ENCODE results near the gene CYP1B1. TPM values are rescaled to one million over a fixed set of nuclear protein-coding genes. Genes with fewer than 3 reads are reported as not detected.
"Not testable (repeated sequence)": the region's sequence is repeated elsewhere in the genome, so short reads cannot be mapped to it uniquely, and the experiment has no call there.

The CYP1B1 gene
- total and polyA plus RNA-seq, 2 experiments from 2014 or later = 56.0 to 116 TPM

GRCh38 chr2:38115216-38116032 lies 39.5 kb upstream of the CYP1B1 start:
- no peaks in the 10 kb centered on the region for H3K27me3 ChIP-seq (replicated peaks; ENCODE audit: insufficient read depth)
- WGBS, 2 experiments (ENCODE audit: low coverage in 1 of 2, low lambda C conversion rate in 2 of 2, missing lambda C conversion rate in 2 of 2) = 19% methylated on average over 8 of the region's 8 CpGs
- no peak overlapping the region for H3K4me3 ChIP-seq
- DNase-seq = peak; percentile 71
- H3F3A ChIP-seq (ENCODE audit: insufficient read depth) = no peaks in the 10 kb centered on the region
- H3K27ac ChIP-seq = peak overlapping the region; percentile 44
- peaks cover 30% of the 10 kb centered on the region for H3K4me1 ChIP-seq (ENCODE audit: insufficient read depth)
- no peaks in the 10 kb centered on the region for H3K36me3 ChIP-seq (ENCODE audit: low read depth)
- TF ChIP-seq EZH2 (IDR thresholded peaks at IDR 0.05; ENCODE audit: insufficient read depth, poor library complexity, severe bottlenecking) (no peak), EZH2phosphoT487 (IDR thresholded peaks at IDR 0.05; ENCODE audit: insufficient read depth, low read depth) (no peak)
- H3K9me2 ChIP-seq (ENCODE audit: insufficient read depth) = no peaks in the 10 kb centered on the region
- H3K4me2 ChIP-seq (ENCODE audit: unreplicated experiment) = no peak overlapping the region
- H2AFZ ChIP-seq = no peak overlapping the region
- H4K20me1 ChIP-seq (ENCODE audit: insufficient read depth) = no peaks in the 10 kb centered on the region
- H3K9ac ChIP-seq = peak overlapping the region; percentile 24; the same call in 1 of the 2 replicates
- H3K9me3 ChIP-seq (ENCODE audit: low read depth) = no peaks in the 10 kb centered on the region
- in situ Hi-C loops (cut with MboI) = no loop called here
- no peaks in the 10 kb centered on the region for H3K79me2 ChIP-seq (ENCODE audit: insufficient read depth)

- Histone ChIP-seq H3K9ac (no peak overlapping the region), H3K27ac (no peak overlapping the region), H3K4me2 (ENCODE audit: unreplicated experiment) (no peak overlapping the region), H2AFZ (no peak overlapping the region), H3K27me3 (replicated peaks; ENCODE audit: insufficient read depth) (no peaks in the 10 kb centered on the region), H3F3A (ENCODE audit: insufficient read depth) (peaks cover 5% of the 10 kb centered on the region; the same call in 1 of the 2 replicates), H3K4me3 (no peak overlapping the region), H4K20me1 (ENCODE audit: insufficient read depth) (no peaks in the 10 kb centered on the region), H3K4me1 (ENCODE audit: insufficient read depth) (peaks cover 35% of the 10 kb centered on the region), H3K79me2 (ENCODE audit: insufficient read depth) (no peaks in the 10 kb centered on the region), H3K9me2 (ENCODE audit: insufficient read depth) (no peaks in the 10 kb centered on the region), H3K36me3 (ENCODE audit: low read depth) (no peaks in the 10 kb centered on the region), H3K9me3 (ENCODE audit: low read depth) (no peaks in the 10 kb centered on the region)
- TF ChIP-seq EZH2phosphoT487 (IDR thresholded peaks at IDR 0.05; ENCODE audit: insufficient read depth, low read depth) (no peak), EZH2 (IDR thresholded peaks at IDR 0.05; ENCODE audit: insufficient read depth, poor library complexity, severe bottlenecking) (no peak)
- WGBS, 2 experiments (ENCODE audit: low coverage in 1 of 2, low lambda C conversion rate in 2 of 2, missing lambda C conversion rate in 2 of 2) = 88 to 93% methylated on average over 4 of the region's 4 CpGs
- DNase-seq = peak; percentile 39
- in situ Hi-C loops (cut with MboI) = no loop called here
These were observed 38.2 kb upstream of the CYP1B1 start for GRCh38 chr2:38113981-38114708.

DNA sequence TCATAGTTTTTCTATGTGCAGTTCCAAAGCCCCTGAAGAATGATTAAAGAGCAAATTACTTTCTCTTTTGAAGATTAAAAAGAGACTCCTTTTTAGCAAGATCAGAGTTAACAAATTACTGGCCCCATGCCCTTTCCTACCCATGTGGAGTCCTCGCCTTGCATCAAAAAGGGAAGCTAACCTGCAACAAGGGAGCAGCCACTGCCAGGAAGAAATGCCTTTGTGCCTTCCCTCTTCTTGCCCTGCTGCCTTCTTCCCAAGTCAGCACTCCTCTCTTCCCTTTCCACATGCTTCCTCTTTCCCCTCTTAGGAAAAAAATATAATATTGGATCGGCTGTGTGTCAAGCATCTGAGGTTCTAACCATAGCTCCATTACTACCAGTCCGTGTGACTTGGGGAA lies 37.1 kb upstream of the CYP1B1 start:
- no peak overlapping the region for H3K27ac ChIP-seq
- in situ Hi-C loops (cut with MboI) = no loop called here
- H3K27me3 ChIP-seq (replicated peaks; ENCODE audit: insufficient read depth) = no peaks in the 10 kb centered on the region
- no peak overlapping the region for H2AFZ ChIP-seq
- WGBS, 2 experiments (ENCODE audit: low coverage in 1 of 2, low lambda C conversion rate in 2 of 2, missing lambda C conversion rate in 2 of 2) = 89 to 91% methylated on average over 3 of the region's 3 CpGs
- no peak overlapping the region for H3K4me2 ChIP-seq (ENCODE audit: unreplicated experiment)
- no peaks in the 10 kb centered on the region for H3K9me3 ChIP-seq (ENCODE audit: low read depth)
- H4K20me1 ChIP-seq (ENCODE audit: insufficient read depth) = no peaks in the 10 kb centered on the region
- H3K36me3 ChIP-seq (ENCODE audit: low read depth) = no peaks in the 10 kb centered on the region
- no peak for DNase-seq
- H3K4me1 ChIP-seq (ENCODE audit: insufficient read depth) = peaks cover 37% of the 10 kb centered on the region
- TF ChIP-seq EZH2 (IDR thresholded peaks at IDR 0.05; ENCODE audit: insufficient read depth, poor library complexity, severe bottlenecking) = no peak
- TF ChIP-seq EZH2phosphoT487 (IDR thresholded peaks at IDR 0.05; ENCODE audit: insufficient read depth, low read depth) = no peak
- H3F3A ChIP-seq (ENCODE audit: insufficient read depth) = peaks cover 5% of the 10 kb centered on the region; the same call in 1 of the 2 replicates
- H3K9me2 ChIP-seq (ENCODE audit: insufficient read depth) = no peaks in the 10 kb centered on the region
- no peak overlapping the region for H3K9ac ChIP-seq
- no peaks in the 10 kb centered on the region for H3K79me2 ChIP-seq (ENCODE audit: insufficient read depth)
- no peak overlapping the region for H3K4me3 ChIP-seq

GRCh38 chr2:38111350-38111749 lies 35.4 kb upstream of the CYP1B1 start:
- H3K9me2 ChIP-seq (ENCODE audit: insufficient read depth); H4K20me1 ChIP-seq (ENCODE audit: insufficient read depth); H3K9me3 ChIP-seq (ENCODE audit: low read depth); H3K36me3 ChIP-seq (ENCODE audit: low read depth); DNase-seq; H3K79me2 ChIP-seq (ENCODE audit: insufficient read depth); H3K27ac ChIP-seq; H3K27me3 ChIP-seq (replicated peaks; ENCODE audit: insufficient read depth); H3K4me2 ChIP-seq (ENCODE audit: unreplicated experiment); H3K9ac ChIP-seq; H2AFZ ChIP-seq; in situ Hi-C loops (cut with MboI); H3K4me3 ChIP-seq: not testable (repeated sequence)
- WGBS, 2 experiments (ENCODE audit: low coverage in 1 of 2, low lambda C conversion rate in 2 of 2, missing lambda C conversion rate in 2 of 2) = 68 to 72% methylated on average over 4 of the region's 4 CpGs
- H3K4me1 ChIP-seq (ENCODE audit: insufficient read depth) = peaks cover 41% of the 10 kb centered on the region
- H3F3A ChIP-seq (ENCODE audit: insufficient read depth) = peaks cover 20% of the 10 kb centered on the region
